Posterior cingulate gyrus (tissue), 11 donors: ENCODE data around the gene POLR3C.

Experiments used
- DNase-seq, 10 donors: peaks; one replicate each; pipeline versions ENCODE4 v3.0.0 to v3.0.0-alpha.2; 2020 to 2021; ENCODE audit warnings: mixed read lengths in 3 of 10
- intact Hi-C: fragments of 100-400 bp; cut with DNase I; formaldehyde crosslinking; loops from one replicate; pipeline ENCODE4 v1.15.1; 2023

The POLR3C gene

DNA sequence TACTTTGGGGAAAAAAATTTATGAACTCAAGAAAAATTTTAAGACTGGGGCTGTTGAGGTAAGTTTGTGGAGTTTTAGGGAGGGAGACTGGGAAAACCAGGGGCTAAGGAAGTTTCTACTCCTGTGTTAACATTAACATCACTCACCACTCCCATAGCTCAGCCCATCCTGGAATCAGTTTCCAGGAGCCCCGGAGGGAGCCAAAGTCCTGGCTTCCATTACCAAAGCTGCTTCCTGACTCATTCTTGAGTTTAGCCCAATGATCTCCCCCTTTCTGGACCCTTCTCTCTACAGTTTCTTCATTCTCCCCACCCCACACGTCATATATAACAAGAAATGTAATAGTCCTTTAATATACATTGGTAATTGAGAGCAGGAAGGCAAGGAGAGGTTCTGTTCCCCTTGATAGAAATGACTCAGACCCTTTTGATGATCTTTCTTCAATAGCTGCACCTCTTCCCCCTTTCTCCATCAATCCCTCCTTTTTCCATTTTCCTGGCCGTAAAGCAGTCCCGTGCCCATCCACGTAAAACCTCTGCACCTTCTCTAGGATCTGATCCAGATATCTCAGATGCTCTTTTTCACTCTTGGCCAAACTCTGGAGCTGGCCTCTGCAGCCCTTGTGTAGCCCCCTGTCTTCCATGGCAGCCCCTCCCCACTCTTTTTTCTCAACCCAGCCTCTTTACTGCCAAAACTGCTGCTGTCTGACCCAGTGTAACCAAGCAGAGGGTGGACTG lies 39.5 kb downstream of the POLR3C start:
- intact Hi-C loops = no loop called here
- DNase-seq = no peak

GRCh38 chr1:145868232-145868631 lies 44.2 kb downstream of the POLR3C start:
- intact Hi-C loops = no loop called here

GRCh38 chr1:145871994-145872924 lies 48.3 kb downstream of the POLR3C start:
- DNase-seq = peak; percentile 26 to 91 (median 50)
- intact Hi-C loops = no loop called here

More at GRCh38 chr1:145868232-145868631, 44.2 kb downstream of the POLR3C start:
- DNase-seq = no peak

DNA sequence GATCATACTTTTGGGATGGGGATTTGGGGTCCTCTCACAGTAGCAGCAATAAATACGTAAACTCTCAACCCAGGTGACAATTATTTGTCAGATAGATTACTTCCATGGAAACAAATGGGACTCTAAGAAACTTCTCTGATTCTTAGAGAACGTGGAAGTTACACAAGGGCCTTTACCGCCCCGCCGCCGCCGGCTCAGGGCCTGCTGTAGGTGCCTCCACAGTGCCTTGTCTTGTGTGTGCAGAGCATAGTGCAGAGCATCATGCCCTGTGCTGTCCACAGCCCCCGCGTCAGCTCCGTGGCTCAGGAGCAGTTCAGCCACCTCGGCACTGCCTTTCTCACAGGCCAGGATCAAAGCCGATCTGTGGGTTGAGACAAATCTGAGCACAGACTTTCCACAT lies 50.6 kb downstream of the POLR3C start:
- no peak for DNase-seq
- intact Hi-C loops = no loop called here

DNA sequence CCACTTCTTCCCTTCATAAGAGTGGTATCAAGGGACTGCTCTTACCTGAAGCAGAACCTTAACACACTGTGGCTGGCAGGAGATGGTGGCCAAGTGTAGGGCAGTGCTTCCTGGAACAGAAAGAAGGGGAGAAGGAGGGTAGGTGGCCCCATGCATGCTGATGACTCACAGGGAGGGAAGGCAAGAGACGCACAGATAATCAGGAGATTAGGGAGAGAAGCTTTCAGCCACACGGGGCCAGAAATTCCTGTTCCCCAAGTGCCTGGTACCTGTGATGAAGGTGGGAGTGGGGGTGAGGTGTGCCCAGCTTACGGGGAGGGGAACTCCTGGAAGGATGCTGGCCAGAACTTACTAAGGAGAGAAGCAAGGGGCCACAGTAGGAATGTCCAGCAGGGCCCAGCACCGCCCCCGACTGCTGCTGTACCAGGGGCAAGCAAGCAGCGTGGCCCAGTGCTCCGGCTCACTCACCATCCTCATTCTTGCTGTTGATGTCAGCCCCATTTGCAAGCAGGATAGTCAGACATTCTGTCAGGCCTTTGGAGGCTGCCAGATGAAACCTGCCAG lies 54.0 kb downstream of the POLR3C start:
- intact Hi-C loops = no loop called here
- DNase-seq = no peak

DNA sequence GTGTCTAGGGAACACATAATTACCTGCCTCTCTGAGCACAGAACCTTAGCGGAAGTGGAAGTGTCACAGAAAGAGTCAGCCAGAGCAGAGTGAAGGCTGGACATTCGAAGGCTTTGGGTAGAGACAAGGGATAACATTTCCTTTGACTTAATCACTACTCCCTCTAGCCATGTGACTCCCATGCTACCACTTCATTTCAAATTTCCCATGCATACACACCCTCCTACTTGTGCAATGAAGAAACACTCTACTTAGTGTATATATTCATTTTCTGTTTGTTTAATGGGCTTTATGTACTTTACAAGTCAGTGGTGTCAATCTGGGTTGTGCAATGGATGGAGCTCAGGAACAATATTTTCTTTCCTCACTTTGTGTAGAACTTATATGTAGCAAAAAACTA lies 54.7 kb downstream of the POLR3C start:
- no peak for DNase-seq
- intact Hi-C loops = no loop called here

- DNase-seq = no peak
- intact Hi-C loops = no loop called here
Observed at GRCh38 chr1:145879775-145880174, 55.8 kb downstream of the POLR3C start.

DNA sequence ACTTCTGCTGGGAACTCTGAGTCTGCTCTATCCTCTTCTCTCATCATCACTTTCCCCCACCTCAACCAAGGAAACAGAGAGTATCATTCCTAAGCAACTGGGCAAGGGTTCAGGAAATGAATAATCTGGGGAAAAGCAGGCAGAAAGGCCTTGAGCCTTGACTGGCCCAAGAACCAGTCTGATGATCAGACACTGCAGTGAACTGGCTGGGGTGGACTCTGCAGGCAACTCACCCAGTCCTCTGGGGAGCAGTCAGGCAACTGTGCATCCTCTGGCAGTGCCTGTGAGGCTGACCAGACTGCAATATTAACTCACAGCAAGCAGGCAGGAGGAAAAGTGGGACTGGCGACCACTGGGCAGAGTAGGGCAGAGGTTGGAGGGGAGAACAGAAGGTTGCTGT lies 60.7 kb downstream of the POLR3C start:
- intact Hi-C loops = no loop called here
- DNase-seq = no peak

GRCh38 chr1:145885738-145886287 lies 61.8 kb downstream of the POLR3C start, which contains the start of gene ANKRD35:
Gene ANKRD35, minus strand, starts transcription at chr1:145885866. Its CDS starts 108 bp downstream, at chr1:145885758.
- peak; percentile 74 to 98 (median 88) for DNase-seq
- intact Hi-C loops = no loop called here

DNA sequence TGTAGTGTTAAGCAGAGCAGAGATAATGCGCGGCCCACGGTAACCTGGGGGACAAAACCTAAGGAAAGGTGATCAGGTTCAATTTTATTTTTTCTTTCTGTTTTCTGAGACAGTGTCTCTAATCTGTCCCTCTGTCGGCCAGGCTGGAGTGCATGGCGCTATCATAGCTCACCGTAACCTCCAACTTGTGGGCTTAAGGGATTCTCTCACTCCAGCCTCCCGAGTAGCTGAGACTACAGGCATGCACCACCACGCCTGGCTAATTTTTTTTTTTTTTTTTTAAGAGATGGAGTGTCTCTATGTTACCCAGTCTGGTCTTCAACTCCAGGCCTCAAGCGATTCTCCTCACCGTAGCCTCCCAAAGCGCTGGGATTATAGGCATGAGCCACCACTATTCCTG lies 62.4 kb downstream of the POLR3C start:
- no peak for DNase-seq
- intact Hi-C loops = no loop called here

GRCh38 chr1:145886816-145887215 lies 62.8 kb downstream of the POLR3C start:
- DNase-seq = no peak
- intact Hi-C loops = no loop called here

GRCh38 chr1:145887631-145888030 lies 63.6 kb downstream of the POLR3C start:
- DNase-seq = no peak

GRCh38 chr1:145889722-145890121 lies 65.7 kb downstream of the POLR3C start:
- DNase-seq = no peak
- intact Hi-C loops = no loop called here

More at GRCh38 chr1:145887631-145888030, 63.6 kb downstream of the POLR3C start:
- intact Hi-C loops = no loop called here

DNA sequence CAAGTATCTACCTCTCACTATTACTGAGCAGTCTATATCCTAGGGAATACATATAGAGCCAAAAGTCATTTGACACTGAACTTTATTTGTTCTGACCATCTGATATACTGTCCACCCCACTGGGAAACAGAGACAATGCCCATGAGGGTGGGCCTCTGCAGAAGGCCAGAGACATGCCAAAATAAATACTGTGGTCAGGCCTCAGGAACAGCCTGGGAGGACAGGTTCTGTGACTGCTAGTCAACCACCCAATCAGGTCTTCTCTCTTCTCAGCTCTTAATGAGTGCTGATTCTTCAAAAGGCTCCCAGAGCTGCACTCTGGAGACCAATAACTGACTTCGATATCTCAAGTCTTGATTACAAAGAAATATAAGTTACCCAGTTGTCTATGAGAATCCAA lies 67.1 kb downstream of the POLR3C start:
- intact Hi-C loops = no loop called here
- DNase-seq = no peak

GRCh38 chr1:145891587-145892485 lies 67.8 kb downstream of the POLR3C start:
- intact Hi-C loops = loop anchor here (1.0 to 2.0 kb wide), 3 partner anchors 16 to 120 kb away; no protein-coding TSS in a partner anchor
- peak; percentile 85 to 98 (median 94) for DNase-seq

DNA sequence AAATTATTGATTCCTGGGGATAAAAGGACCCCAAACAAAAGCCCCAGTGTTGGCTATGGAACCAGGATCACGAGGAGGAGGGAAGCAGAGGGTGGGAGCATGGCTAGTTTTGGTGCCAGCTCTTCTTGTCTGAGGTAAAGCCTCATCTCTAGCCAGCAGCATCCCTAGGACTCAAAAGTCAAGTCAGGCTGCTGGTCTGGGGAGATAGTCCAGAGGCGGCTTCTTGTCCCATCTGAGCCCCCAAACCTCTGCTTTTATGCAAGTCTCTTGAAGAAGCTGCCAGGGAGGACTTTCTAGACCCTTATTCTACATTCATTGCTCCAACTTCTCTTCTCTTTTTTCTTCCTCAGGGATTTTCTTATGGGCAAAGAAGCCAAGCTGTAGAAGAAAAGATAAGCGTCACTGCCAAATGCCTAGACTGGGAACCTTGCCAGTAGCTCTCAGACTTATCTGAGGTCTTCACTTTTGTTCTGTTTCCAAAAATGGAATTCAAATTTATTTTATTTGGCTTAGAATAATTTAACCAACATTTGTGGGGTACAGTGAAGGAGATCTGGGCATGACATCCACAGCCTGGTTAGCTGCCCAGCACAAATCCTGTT lies 68.6 kb downstream of the POLR3C start:
- no peak for DNase-seq
- intact Hi-C loops = loop anchor here (1.0 to 2.0 kb wide), 3 partner anchors 16 to 120 kb away; no protein-coding TSS in a partner anchor

- no peak for DNase-seq
- intact Hi-C loops = loop anchor here (2.0 kb wide), 1 partner anchor 63 kb away; no protein-coding TSS in a partner anchor
Observed at GRCh38 chr1:145893306-145894055, 69.5 kb downstream of the POLR3C start.
